Measurements from ENCODE around the gene CHMP5.

CHMP5 gene

GRCh38 chr9:33288828-33289483, 24.1 kb downstream of the CHMP5 start:
- ChIA-PET POLR2A (no interaction called here), CTCF (interaction anchor here (0.9 to 2.5 kb wide), 6 partner anchors 10 to 29 kb away, joined by 3 to 14 read pairs (median 4); no protein-coding TSS in a partner anchor)
- Histone ChIP-seq H3K27ac (ENCODE audit: insufficient read depth in 1 of 2, low read depth in 1 of 2, low read length in 2 of 2, poor library complexity in 1 of 2, severe bottlenecking in 2 of 2) (peak overlapping the region; percentile 97 to 99), H3K27me3 (replicated peaks in 2 of 5; ENCODE audit: control insufficient read depth in 4 of 5, insufficient read depth in 5 of 5, low read length in 4 of 5) (no peaks in the 10 kb centered on the region), H3K4me1 (ENCODE audit: control extremely low read depth in 1 of 4, control insufficient read depth in 4 of 4, insufficient read depth in 4 of 4, low read length in 3 of 4) (peaks cover 6 to 59% (median 44%) of the 10 kb centered on the region in 4 experiments), H3K4me3 (ENCODE audit: control insufficient read depth in 1 of 7, extremely low read depth in 1 of 7, insufficient read depth in 4 of 7, low read depth in 2 of 7, low read length in 6 of 7) (peak overlapping the region in 2 of 7 experiments; percentile 19 to 95), H3K36me3 (ENCODE audit: control insufficient read depth in 4 of 4, insufficient read depth in 4 of 4, low read length in 3 of 4) (peaks cover 0 to 23% (median 11%) of the 10 kb centered on the region in 4 experiments), H3K9me3 (ENCODE audit: control extremely low read depth in 1 of 5, control insufficient read depth in 4 of 5, insufficient read depth in 2 of 5, low read depth in 1 of 5, low read length in 4 of 5) (no peaks in the 10 kb centered on the region)
- WGBS (ENCODE audit: insufficient coverage), result 68% methylated on average over 7 of the region's 14 CpGs
- DNase-seq, result no peak

GRCh38 chr9:33289496-33289895, 24.6 kb downstream of the CHMP5 start:
- peaks cover 6 to 59% (median 44%) of the 10 kb centered on the region in 4 experiments for H3K4me1 ChIP-seq (ENCODE audit: control extremely low read depth in 1 of 4, control insufficient read depth in 4 of 4, insufficient read depth in 4 of 4, low read length in 3 of 4)
- H3K4me3 ChIP-seq (ENCODE audit: control insufficient read depth in 1 of 7, extremely low read depth in 1 of 7, insufficient read depth in 4 of 7, low read depth in 2 of 7, low read length in 6 of 7), result peak overlapping the region in 6 of 7 experiments; percentile 27 to 95 (median 45)
- ChIA-PET CTCF (interaction anchor here (0.7 to 1.8 kb wide), 5 partner anchors 14 to 29 kb away, joined by 3 to 6 read pairs (median 4); partner anchors contain the start of genes BAG1 and CHMP5), POLR2A (interaction anchor here (1.0 to 1.3 kb wide), 2 partner anchors 13 to 14 kb away, joined by 3 to 5 read pairs; no protein-coding TSS in a partner anchor)
- peak in 1 of 3 donors; percentile 28 for DNase-seq
- peaks cover 3 to 29% (median 14%) of the 10 kb centered on the region in 4 experiments for H3K36me3 ChIP-seq (ENCODE audit: control insufficient read depth in 4 of 4, insufficient read depth in 4 of 4, low read length in 3 of 4)
- no peaks in the 10 kb centered on the region for H3K27me3 ChIP-seq (replicated peaks in 2 of 5; ENCODE audit: control insufficient read depth in 4 of 5, insufficient read depth in 5 of 5, low read length in 4 of 5)
- peak overlapping the region; percentile 97 to 99 for H3K27ac ChIP-seq (ENCODE audit: insufficient read depth in 1 of 2, low read depth in 1 of 2, low read length in 2 of 2, poor library complexity in 1 of 2, severe bottlenecking in 2 of 2)
- 11% methylated on average over 3 of the region's 12 CpGs for WGBS (ENCODE audit: insufficient coverage)
- H3K9me3 ChIP-seq (ENCODE audit: control extremely low read depth in 1 of 5, control insufficient read depth in 4 of 5, insufficient read depth in 2 of 5, low read depth in 1 of 5, low read length in 4 of 5), result no peaks in the 10 kb centered on the region

DNA sequence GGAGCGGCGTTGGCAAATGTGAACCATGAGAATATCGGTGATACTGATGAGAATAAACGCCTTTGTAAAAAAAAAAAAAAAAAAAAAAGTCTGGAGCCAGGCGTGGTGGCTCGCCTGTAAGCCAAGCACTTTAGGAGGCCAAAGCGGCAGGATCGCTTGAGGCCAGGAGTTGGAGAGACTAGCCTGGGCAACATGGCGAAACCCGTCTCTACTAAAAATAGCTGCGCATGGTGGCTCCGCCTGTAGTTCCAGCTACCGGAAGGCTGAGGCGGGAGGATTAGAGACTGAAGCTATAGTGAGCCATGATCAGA, 25.0 kb downstream of the CHMP5 start:
- Histone ChIP-seq H3K27ac (ENCODE audit: insufficient read depth in 1 of 2, low read depth in 1 of 2, low read length in 2 of 2, poor library complexity in 1 of 2, severe bottlenecking in 2 of 2) (peak overlapping the region; percentile 97 to 99), H3K9me3 (ENCODE audit: control extremely low read depth in 1 of 5, control insufficient read depth in 4 of 5, insufficient read depth in 2 of 5, low read depth in 1 of 5, low read length in 4 of 5) (no peaks in the 10 kb centered on the region), H3K27me3 (replicated peaks in 2 of 5; ENCODE audit: control insufficient read depth in 4 of 5, insufficient read depth in 5 of 5, low read length in 4 of 5) (no peaks in the 10 kb centered on the region), H3K36me3 (ENCODE audit: control insufficient read depth in 4 of 4, insufficient read depth in 4 of 4, low read length in 3 of 4) (peaks cover 5 to 32% (median 17%) of the 10 kb centered on the region in 4 experiments), H3K4me1 (ENCODE audit: control extremely low read depth in 1 of 4, control insufficient read depth in 4 of 4, insufficient read depth in 4 of 4, low read length in 3 of 4) (peaks cover 6 to 59% (median 45%) of the 10 kb centered on the region in 4 experiments), H3K4me3 (ENCODE audit: control insufficient read depth in 1 of 7, extremely low read depth in 1 of 7, insufficient read depth in 4 of 7, low read depth in 2 of 7, low read length in 6 of 7) (peak overlapping the region in 6 of 7 experiments; percentile 33 to 95 (median 81))
- ChIA-PET POLR2A (interaction anchor here (0.6 to 1.3 kb wide), 5 partner anchors 13 to 41 kb away, joined by 3 to 5 read pairs (median 3); partner anchors contain the start of gene BAG1), CTCF (interaction anchor here (0.6 to 1.8 kb wide), 8 partner anchors 9 to 184 kb away, joined by 3 to 6 read pairs (median 4); partner anchors contain the start of genes BAG1 and CHMP5)
- no peak for DNase-seq
- 0% methylated on average over 12 of the region's 14 CpGs for WGBS (ENCODE audit: insufficient coverage)

GRCh38 chr9:33290247-33291030, 25.6 kb downstream of the CHMP5 start, which contains the start of gene NFX1:
TSS of gene NFX1 (plus strand) at chr9:33290516. CDS start at chr9:33290573, 57 bp downstream.
- peak; percentile 100 for DNase-seq

GRCh38 chr9:33291031-33291397, 26.2 kb downstream of the CHMP5 start:
- peaks cover 6 to 56% (median 46%) of the 10 kb centered on the region in 4 experiments for H3K4me1 ChIP-seq (ENCODE audit: control extremely low read depth in 1 of 4, control insufficient read depth in 4 of 4, insufficient read depth in 4 of 4, low read length in 3 of 4)

More at GRCh38 chr9:33290247-33291030, 25.6 kb downstream of the CHMP5 start, which contains the start of gene NFX1:
- no peaks in the 10 kb centered on the region for H3K27me3 ChIP-seq (replicated peaks in 2 of 5; ENCODE audit: control insufficient read depth in 4 of 5, insufficient read depth in 5 of 5, low read length in 4 of 5)
- H3K27ac ChIP-seq (ENCODE audit: insufficient read depth in 1 of 2, low read depth in 1 of 2, low read length in 2 of 2, poor library complexity in 1 of 2, severe bottlenecking in 2 of 2), result peak within 1 kb of the TSS; percentile 97 to 99
- peaks cover 6 to 59% (median 48%) of the 10 kb centered on the region in 4 experiments for H3K4me1 ChIP-seq (ENCODE audit: control extremely low read depth in 1 of 4, control insufficient read depth in 4 of 4, insufficient read depth in 4 of 4, low read length in 3 of 4)
- POLR2A ChIA-PET, result interaction anchor here (0.6 to 1.3 kb wide), 7 partner anchors 12 to 132 kb away, joined by 3 to 5 read pairs (median 3); partner anchors contain the start of gene BAG1
- no peaks in the 10 kb centered on the region for H3K9me3 ChIP-seq (ENCODE audit: control extremely low read depth in 1 of 5, control insufficient read depth in 4 of 5, insufficient read depth in 2 of 5, low read depth in 1 of 5, low read length in 4 of 5)
- CTCF ChIA-PET, result interaction anchor here (0.6 to 1.8 kb wide), 8 partner anchors 10 to 184 kb away, joined by 3 to 6 read pairs (median 4); partner anchors contain the start of genes BAG1 and CHMP5
- peak within 1 kb of the TSS; percentile 49 to 95 (median 80) for H3K4me3 ChIP-seq (ENCODE audit: control insufficient read depth in 1 of 7, extremely low read depth in 1 of 7, insufficient read depth in 4 of 7, low read depth in 2 of 7, low read length in 6 of 7)
- 0% methylated on average over 60 of the region's 63 CpGs for WGBS (ENCODE audit: insufficient coverage)
- peaks cover 5 to 38% (median 21%) of the 10 kb centered on the region in 4 experiments for H3K36me3 ChIP-seq (ENCODE audit: control insufficient read depth in 4 of 4, insufficient read depth in 4 of 4, low read length in 3 of 4)

DNA sequence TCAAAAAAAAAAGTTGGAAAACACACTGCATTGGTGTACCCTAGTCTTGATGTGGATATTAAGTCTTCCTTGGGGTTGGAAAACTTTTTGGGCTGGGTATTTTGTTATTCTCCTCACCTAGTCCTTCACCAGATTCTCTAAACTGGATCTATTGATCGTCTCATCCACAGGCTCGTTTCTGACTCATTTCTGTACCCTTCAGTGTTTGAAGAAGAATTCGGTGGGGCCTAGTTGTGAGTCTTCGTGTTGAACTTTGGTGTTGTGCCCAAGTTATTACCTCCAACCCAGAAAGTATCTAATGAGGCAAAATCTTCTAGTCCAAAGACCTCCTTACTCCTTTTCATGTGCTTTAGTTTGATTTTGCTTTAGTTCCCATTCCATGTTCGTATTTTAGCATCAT, 27.1 kb downstream of the CHMP5 start:
- H3K27me3 ChIP-seq (replicated peaks in 2 of 5; ENCODE audit: control insufficient read depth in 4 of 5, insufficient read depth in 5 of 5, low read length in 4 of 5), result no peaks in the 10 kb centered on the region
- ChIA-PET CTCF (no interaction called here), POLR2A (interaction anchor here (0.5 kb wide), 1 partner anchor 22 kb away, joined by 3 read pairs; no protein-coding TSS in a partner anchor)
- no peak for DNase-seq
- peaks cover 13 to 58% (median 52%) of the 10 kb centered on the region in 4 experiments for H3K4me1 ChIP-seq (ENCODE audit: control extremely low read depth in 1 of 4, control insufficient read depth in 4 of 4, insufficient read depth in 4 of 4, low read length in 3 of 4)
- peak overlapping the region in 1 of 2 experiments; percentile 12 for H3K27ac ChIP-seq (ENCODE audit: insufficient read depth in 1 of 2, low read depth in 1 of 2, low read length in 2 of 2, poor library complexity in 1 of 2, severe bottlenecking in 2 of 2)
- H3K36me3 ChIP-seq (ENCODE audit: control insufficient read depth in 4 of 4, insufficient read depth in 4 of 4, low read length in 3 of 4), result peaks cover 5 to 48% (median 31%) of the 10 kb centered on the region in 4 experiments
- H3K4me3 ChIP-seq (ENCODE audit: control insufficient read depth in 1 of 7, extremely low read depth in 1 of 7, insufficient read depth in 4 of 7, low read depth in 2 of 7, low read length in 6 of 7), result peak overlapping the region in 2 of 7 experiments; percentile 10 to 20
- no peaks in the 10 kb centered on the region for H3K9me3 ChIP-seq (ENCODE audit: control extremely low read depth in 1 of 5, control insufficient read depth in 4 of 5, insufficient read depth in 2 of 5, low read depth in 1 of 5, low read length in 4 of 5)
- WGBS (ENCODE audit: insufficient coverage), result 100% methylated on average over 2 of the region's 5 CpGs

More at GRCh38 chr9:33291031-33291397, 26.2 kb downstream of the CHMP5 start:
- Histone ChIP-seq H3K36me3 (ENCODE audit: control insufficient read depth in 4 of 4, insufficient read depth in 4 of 4, low read length in 3 of 4) (peaks cover 5 to 43% (median 25%) of the 10 kb centered on the region in 4 experiments), H3K4me3 (ENCODE audit: control insufficient read depth in 1 of 7, extremely low read depth in 1 of 7, insufficient read depth in 4 of 7, low read depth in 2 of 7, low read length in 6 of 7) (peak overlapping the region; percentile 49 to 95 (median 80)), H3K27ac (ENCODE audit: insufficient read depth in 1 of 2, low read depth in 1 of 2, low read length in 2 of 2, poor library complexity in 1 of 2, severe bottlenecking in 2 of 2) (peak overlapping the region; percentile 97 to 99), H3K9me3 (ENCODE audit: control extremely low read depth in 1 of 5, control insufficient read depth in 4 of 5, insufficient read depth in 2 of 5, low read depth in 1 of 5, low read length in 4 of 5) (no peaks in the 10 kb centered on the region), H3K27me3 (replicated peaks in 2 of 5; ENCODE audit: control insufficient read depth in 4 of 5, insufficient read depth in 5 of 5, low read length in 4 of 5) (no peaks in the 10 kb centered on the region)
- WGBS (ENCODE audit: insufficient coverage), result 23% methylated on average over 4 of the region's 7 CpGs
- DNase-seq, result no peak
- CTCF ChIA-PET, result interaction anchor here (1.0 to 1.8 kb wide), 2 partner anchors 27 to 183 kb away, joined by 3 to 6 read pairs; no protein-coding TSS in a partner anchor
- POLR2A ChIA-PET, result interaction anchor here (0.6 to 1.3 kb wide), 3 partner anchors 11 to 132 kb away, joined by 3 to 5 read pairs (median 3); no protein-coding TSS in a partner anchor
